GM21576 (cell line): ENCODE data around the gene IFNA5.
A peak's percentile ranks its signal among the peaks of the same experiment; 100 is the strongest.

ENCODE experiments used
- ATAC-seq: cut with Tn5 transposase; IDR thresholded peaks from one replicate; pipeline ENCODE4 v1.9.1; 2021; ENCODE audit warnings: mild to moderate bottlenecking, moderate library complexity; ENCODE audit not compliant: unreplicated experiment

Gene IFNA5

GRCh38 chr9:21305213-21305612 is at the start of gene IFNA5:
Gene IFNA5 (minus strand): TSS chr9:21305313. CDS start chr9:21305256, 57 bp downstream.
- ATAC-seq: no peak

- ATAC-seq: no peak
Measured at GRCh38 chr9:21350787-21351186, 45.7 kb upstream of the IFNA5 start, which contains the start of gene IFNA6. Gene IFNA6 (minus strand): TSS chr9:21350887. CDS start chr9:21350887, 0 bp downstream.

- ATAC-seq: no peak
Measured at GRCh38 chr9:21348430-21348970, 43.4 kb upstream of the IFNA5 start.

GRCh38 chr9:21340735-21341134 is 35.6 kb upstream of the IFNA5 start:
- no peak for ATAC-seq

- ATAC-seq: no peak
Measured at GRCh38 chr9:21336457-21336856, 31.3 kb upstream of the IFNA5 start.

DNA sequence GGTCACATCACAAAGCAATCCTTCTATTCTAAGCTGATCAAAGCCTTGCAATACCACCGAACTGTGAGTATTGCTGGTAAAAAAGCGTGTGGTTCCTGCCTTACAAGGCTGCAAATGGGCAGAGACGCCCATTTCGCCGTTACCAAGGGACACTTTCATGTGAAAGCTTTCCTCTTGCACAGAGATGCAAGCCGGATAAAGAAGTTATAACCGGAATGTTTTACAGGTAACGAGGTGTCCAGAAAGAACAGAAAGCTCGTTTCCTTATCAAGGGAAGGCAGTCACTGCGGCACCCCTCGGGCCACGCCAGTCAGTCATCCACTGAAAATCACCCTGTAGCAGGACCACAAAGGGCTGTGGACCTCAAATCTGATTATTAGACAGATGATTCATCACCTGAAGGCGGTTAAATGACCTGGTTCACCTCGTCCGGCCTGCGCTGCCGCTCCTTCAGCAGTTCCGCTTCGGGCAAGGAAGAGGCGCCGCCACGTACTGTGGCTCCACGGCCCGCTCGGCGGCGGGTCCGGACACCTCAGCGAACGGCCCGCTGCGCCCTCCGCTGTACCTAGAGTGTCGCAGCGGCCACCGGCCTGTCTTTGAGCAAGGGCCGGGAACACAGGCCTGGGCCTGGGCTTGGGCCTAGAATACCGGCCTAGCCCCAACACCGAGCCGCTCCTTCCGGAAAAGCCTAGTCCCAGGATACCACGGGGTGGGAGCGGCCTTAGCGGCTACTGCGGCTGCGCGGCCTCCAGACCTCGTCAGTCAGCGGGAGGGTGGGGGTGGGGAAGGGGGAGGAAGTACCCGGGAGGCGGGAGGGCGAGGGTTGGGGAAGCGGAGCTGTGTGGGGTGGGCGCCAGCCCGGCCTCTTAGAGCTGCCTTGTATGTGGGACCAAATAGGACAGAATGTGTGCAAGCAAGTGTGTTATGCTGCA is 29.9 kb upstream of the IFNA5 start, which contains the start of gene KLHL9:
KLHL9 (minus strand) TSS at position 704 of the 932 bp plus-strand sequence; CDS start at position 159, 545 bp downstream.
- peak; percentile 89 for ATAC-seq

DNA sequence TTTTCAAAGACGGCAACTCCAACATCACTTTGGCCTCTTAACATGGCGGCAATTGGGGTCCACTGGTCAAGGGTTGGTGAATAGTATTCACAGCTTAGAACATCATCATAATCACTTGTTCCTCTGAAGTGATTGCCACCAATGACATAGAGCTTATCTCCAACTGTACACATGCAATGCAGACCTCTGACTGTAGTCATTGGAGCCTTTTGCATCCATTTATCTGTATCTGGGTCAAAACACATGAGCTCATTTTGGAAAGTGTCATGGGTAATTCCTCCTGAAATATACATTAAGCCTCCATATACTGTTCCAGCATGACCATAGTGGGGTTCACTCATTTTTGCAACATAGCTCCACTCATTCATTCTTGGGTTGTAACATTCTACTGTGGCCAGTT is 28.1 kb upstream of the IFNA5 start:
- ATAC-seq: no peak

GRCh38 chr9:21331676-21332402 is 26.7 kb upstream of the IFNA5 start:
- ATAC-seq: no peak

DNA sequence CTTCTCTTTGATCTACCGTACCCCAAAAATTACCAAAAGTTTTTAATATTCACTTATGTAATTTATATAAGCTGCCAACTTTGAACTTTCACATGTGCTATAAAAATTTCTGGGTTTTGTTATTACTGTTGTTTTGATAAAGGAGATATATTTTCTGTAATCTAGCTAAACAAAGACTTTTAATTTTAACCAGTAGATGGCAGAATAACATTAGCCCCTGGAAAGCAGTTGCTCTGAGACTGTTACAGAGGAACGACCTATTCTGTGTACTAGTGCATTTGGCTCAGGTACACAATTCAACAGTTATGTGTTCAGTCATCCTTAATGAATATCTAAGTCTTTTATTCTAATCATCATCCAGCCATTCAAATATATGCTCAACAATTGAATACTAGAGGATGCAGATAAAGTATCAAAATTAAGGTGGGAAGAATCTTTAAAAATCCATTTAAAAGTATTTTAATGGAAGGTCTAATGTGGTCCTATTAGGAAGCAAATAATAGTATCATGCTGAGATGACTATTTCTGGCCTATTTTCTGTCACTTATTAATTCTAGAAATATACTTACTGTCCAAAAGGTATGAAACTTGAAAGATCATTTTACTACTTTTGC is 21.5 kb upstream of the IFNA5 start:
- peak; percentile 80 for ATAC-seq

GRCh38 chr9:21324047-21324446 is 18.9 kb upstream of the IFNA5 start:
- ATAC-seq: no peak

DNA sequence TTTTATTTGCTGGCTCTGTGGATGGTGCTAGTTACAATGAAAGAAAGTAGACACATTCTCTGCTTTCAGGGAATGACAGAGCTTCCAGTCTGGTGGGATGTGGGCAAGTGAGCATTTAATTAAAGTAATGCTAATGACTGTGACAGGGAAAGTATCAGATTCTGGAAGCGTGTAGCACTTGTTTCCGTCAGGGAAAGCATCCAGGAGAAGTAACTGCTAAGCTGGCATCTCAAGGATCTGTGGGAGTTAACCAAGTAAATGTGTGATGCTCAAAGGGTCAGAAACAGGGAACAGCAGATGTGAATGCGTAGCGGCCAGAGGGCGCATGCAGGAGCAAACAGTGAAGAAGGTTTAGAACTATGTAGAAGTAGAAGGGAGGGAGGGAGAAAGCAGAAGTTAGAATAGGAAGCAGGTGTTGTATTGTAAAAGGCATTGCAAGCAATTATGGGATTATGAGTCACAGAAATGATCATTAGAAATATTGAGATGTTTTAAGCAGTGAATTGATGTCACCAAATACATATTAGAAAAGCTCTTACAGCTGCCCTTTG is 17.9 kb upstream of the IFNA5 start:
- ATAC-seq: no peak

DNA sequence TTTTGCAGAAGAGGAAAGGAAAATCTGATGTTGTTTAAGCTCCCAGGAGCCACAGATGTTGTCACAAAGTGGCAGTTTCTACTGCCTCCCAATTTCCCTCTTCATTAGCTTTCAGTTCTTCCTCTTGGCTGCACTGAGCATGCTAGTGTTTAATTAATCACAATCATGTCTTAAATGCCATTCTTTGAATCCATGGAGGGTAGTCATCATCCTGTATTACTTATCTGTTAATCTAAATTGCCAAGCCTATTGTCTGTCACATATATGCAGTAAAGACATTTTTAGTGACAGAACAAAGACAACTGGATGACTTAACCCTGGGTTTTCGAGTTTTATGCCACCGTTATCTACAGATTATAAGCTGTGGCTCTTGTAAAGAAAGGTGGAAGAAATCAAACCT is 15.4 kb upstream of the IFNA5 start:
- ATAC-seq: no peak

- ATAC-seq: no peak
Measured at GRCh38 chr9:21317956-21318923, 13.1 kb upstream of the IFNA5 start.

- ATAC-seq: no peak
Measured at GRCh38 chr9:21316860-21317259, 11.7 kb upstream of the IFNA5 start.

- no peak for ATAC-seq
Measured at GRCh38 chr9:21316032-21316842, 11.1 kb upstream of the IFNA5 start.

GRCh38 chr9:21314152-21314551 is 9.0 kb upstream of the IFNA5 start:
- no peak for ATAC-seq

DNA sequence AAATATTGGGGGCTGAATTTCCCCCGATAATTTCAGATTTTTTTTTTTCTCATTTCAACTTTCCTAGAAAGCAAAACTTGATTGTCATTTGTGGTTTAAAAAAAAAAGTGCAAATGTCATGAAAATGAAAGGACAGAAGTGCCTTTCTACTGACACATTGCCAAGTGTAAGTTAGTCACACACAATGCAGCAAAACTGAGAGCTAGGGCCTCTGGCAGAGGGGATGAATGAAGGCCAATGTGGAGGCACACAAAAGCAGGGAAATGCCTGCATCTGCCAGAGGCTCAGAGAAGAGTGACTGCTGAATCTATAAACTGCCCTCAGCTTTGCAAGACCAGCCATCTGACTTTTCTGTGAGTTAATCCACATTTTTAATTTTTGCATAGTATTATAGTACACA is 6.8 kb upstream of the IFNA5 start:
- no peak for ATAC-seq

- ATAC-seq: no peak
Measured at GRCh38 chr9:21295992-21296391, 9.1 kb downstream of the IFNA5 start.
